Endothelial cell (in vitro differentiated cells): ENCODE data around the gene GPD2. TPM values are rescaled to one million over a fixed set of nuclear protein-coding genes. Genes with fewer than 3 reads are reported as not detected.

Experiments used
- DNase-seq: peaks from one replicate; pipeline ENCODE4 v3.0.0; 2021; ENCODE audit warnings: low spot score
- H3K27ac Mint-ChIP-seq: one replicate; pipeline ENCODE4 v1.8.0; 2021; ENCODE audit warnings: mixed read lengths, inconsistent platforms; ENCODE audit not compliant: unreplicated experiment
- H3K27me3 Mint-ChIP-seq: one replicate; pipeline ENCODE4 v1.8.0; 2021; ENCODE audit warnings: mild to moderate bottlenecking, moderate library complexity, mixed read lengths, inconsistent platforms; ENCODE audit not compliant: unreplicated experiment
- H3K36me3 Mint-ChIP-seq: one replicate; pipeline ENCODE4 v1.8.0; 2021; ENCODE audit warnings: mild to moderate bottlenecking, low read depth, mixed read lengths, inconsistent platforms; ENCODE audit not compliant: unreplicated experiment
- H3K4me1 Mint-ChIP-seq: one replicate; pipeline ENCODE4 v1.8.0; 2021; ENCODE audit warnings: mild to moderate bottlenecking, mixed read lengths, inconsistent platforms; ENCODE audit not compliant: unreplicated experiment
- H3K4me3 Mint-ChIP-seq: one replicate; pipeline ENCODE4 v1.8.0; 2021; ENCODE audit warnings: mild to moderate bottlenecking, mixed read lengths, inconsistent platforms; ENCODE audit not compliant: unreplicated experiment
- H3K9me3 Mint-ChIP-seq: one replicate; pipeline ENCODE4 v1.8.0; 2021; ENCODE audit warnings: mixed read lengths, inconsistent platforms; ENCODE audit not compliant: unreplicated experiment
- CTCF ChIP-seq: fragments of 200-600 bp; sonication (generic); IDR thresholded peaks from one replicate; pipeline ENCODE4 v1.5.0; 2021; ENCODE audit warnings: antibody characterized with exemption; ENCODE audit not compliant: unreplicated experiment
- total RNA-seq: library from RNA; stranded (reverse); fragmentation: NEBNext Ultra II Directional; extraction: Animal tissue kit (Norgen Biotek cat#: 25700); gene quantifications from one replicate; pipeline ENCODE4 v1.2.1, GENCODE V29; 2021; ENCODE audit not compliant: unreplicated experiment

Gene GPD2
- total RNA-seq, 1 donor from 2014 or later: 38.3 TPM

GRCh38 chr2:156452971-156453370, 16.8 kb downstream of the GPD2 start:
- Mint-ChIP-seq H3K9me3 (peaks cover 9% of the 10 kb centered on the region), H3K4me1 (peaks cover 8% of the 10 kb centered on the region), H3K36me3 (peaks cover 25% of the 10 kb centered on the region), H3K27ac (no peak overlapping the region), H3K4me3 (no peak overlapping the region), H3K27me3 (peaks cover 10% of the 10 kb centered on the region)
- DNase-seq: no peak
- TF ChIP-seq CTCF: no peak

GRCh38 chr2:156455361-156455975, 19.3 kb downstream of the GPD2 start:
- H3K36me3 Mint-ChIP-seq: peaks cover 17% of the 10 kb centered on the region
- TF ChIP-seq CTCF: no peak
- peaks cover 9% of the 10 kb centered on the region for H3K27me3 Mint-ChIP-seq
- peaks cover 9% of the 10 kb centered on the region for H3K9me3 Mint-ChIP-seq
- H3K4me3 Mint-ChIP-seq: no peak overlapping the region
- no peak for DNase-seq
- no peak overlapping the region for H3K27ac Mint-ChIP-seq
- peaks cover 8% of the 10 kb centered on the region for H3K4me1 Mint-ChIP-seq

- Mint-ChIP-seq H3K4me3 (no peak overlapping the region), H3K27ac (no peak overlapping the region), H3K9me3 (peaks cover 9% of the 10 kb centered on the region), H3K36me3 (peaks cover 16% of the 10 kb centered on the region), H3K27me3 (peaks cover 9% of the 10 kb centered on the region), H3K4me1 (peaks cover 8% of the 10 kb centered on the region)
- DNase-seq: no peak
- TF ChIP-seq CTCF: no peak
Measured at GRCh38 chr2:156456616-156457015, 20.4 kb downstream of the GPD2 start.

GRCh38 chr2:156457523-156458517, 21.6 kb downstream of the GPD2 start:
- DNase-seq: no peak
- Mint-ChIP-seq H3K36me3 (peaks cover 10% of the 10 kb centered on the region), H3K27ac (no peak overlapping the region), H3K4me3 (no peak overlapping the region), H3K9me3 (peaks cover 5% of the 10 kb centered on the region), H3K4me1 (peaks cover 11% of the 10 kb centered on the region), H3K27me3 (peaks cover 7% of the 10 kb centered on the region)
- no peak for TF ChIP-seq CTCF

GRCh38 chr2:156459720-156460119, 23.5 kb downstream of the GPD2 start:
- H3K36me3 Mint-ChIP-seq: no peaks in the 10 kb centered on the region
- H3K27ac Mint-ChIP-seq: no peak overlapping the region
- no peak for DNase-seq
- no peak for TF ChIP-seq CTCF
- H3K9me3 Mint-ChIP-seq: no peaks in the 10 kb centered on the region
- peaks cover 13% of the 10 kb centered on the region for H3K4me1 Mint-ChIP-seq
- no peaks in the 10 kb centered on the region for H3K27me3 Mint-ChIP-seq
- no peak overlapping the region for H3K4me3 Mint-ChIP-seq
